Fibroblast of lung (primary cell): ENCODE results near the gene INTS1. TPM values are rescaled to one million over a fixed set of nuclear protein-coding genes. Genes with fewer than 3 reads are reported as not detected.

ENCODE experiments used
- DNase-seq, 2 donors: peaks; one replicate each; pipeline versions ENCODE4 v3.0.0 to v3.0.0-alpha.2; 2010; ENCODE audit warnings: low read depth in 2 of 2
- H2AFZ ChIP-seq: 2 replicates; pipeline ENCODE4 v1.5.1; 2012; ENCODE audit warnings: low read length, control low read depth, inconsistent platforms
- H3K27ac ChIP-seq: 2 replicates; pipeline ENCODE4 v1.5.1; 2011; ENCODE audit warnings: low read length, control low read depth; ENCODE audit not compliant: insufficient read depth
- H3K27me3 ChIP-seq: 2 replicates; pipeline ENCODE4 v1.5.1; 2011; ENCODE audit warnings: mild to moderate bottlenecking, low read length; ENCODE audit not compliant: control insufficient read depth, insufficient read depth
- H3K36me3 ChIP-seq: 2 replicates; pipeline ENCODE4 v1.5.1; 2011; ENCODE audit warnings: low read length; ENCODE audit not compliant: control insufficient read depth, insufficient read depth
- H3K4me1 ChIP-seq: 2 replicates; pipeline ENCODE4 v1.5.1; 2011; ENCODE audit warnings: low read length; ENCODE audit not compliant: control insufficient read depth, insufficient read depth; ENCODE audit errors: extremely low read depth
- H3K4me2 ChIP-seq: 2 replicates; pipeline ENCODE4 v1.5.1; 2011; ENCODE audit warnings: low read length, control low read depth; ENCODE audit not compliant: insufficient read depth; ENCODE audit errors: extremely low read depth
- H3K4me3 ChIP-seq, 4 experiments: fragments of 200-600 bp in 1 of 4; sonication (generic) in 1 of 4; replicated peaks in 1 of 4; 2 replicates each; pipeline ENCODE4 v1.5.1; 2011 to 2016; ENCODE audit warnings: low read length in 4 of 4, low read depth in 3 of 4, mild to moderate bottlenecking in 3 of 4, control low read depth in 2 of 4, inconsistent platforms in 1 of 4, mixed read lengths in 1 of 4; ENCODE audit not compliant: insufficient read depth in 1 of 4; ENCODE audit errors: control extremely low read depth in 1 of 4
- H3K79me2 ChIP-seq: 2 replicates; pipeline ENCODE4 v1.5.1; 2012; ENCODE audit warnings: mild to moderate bottlenecking, low read length, inconsistent platforms; ENCODE audit not compliant: control insufficient read depth, insufficient read depth
- H3K9ac ChIP-seq: 2 replicates; pipeline ENCODE4 v1.5.1; 2011; ENCODE audit warnings: mild to moderate bottlenecking, low read length, control low read depth; ENCODE audit not compliant: insufficient read depth
- H3K9me3 ChIP-seq: 2 replicates; pipeline ENCODE4 v1.5.1; 2012; ENCODE audit warnings: low read depth, low read length; ENCODE audit not compliant: control insufficient read depth, insufficient read depth
- H4K20me1 ChIP-seq: 2 replicates; pipeline ENCODE4 v1.5.1; 2011; ENCODE audit warnings: low read length; ENCODE audit not compliant: control insufficient read depth, insufficient read depth; ENCODE audit errors: extremely low read depth
- EZH2 ChIP-seq: IDR thresholded peaks from 2 replicates; pipeline ENCODE4 v1.5.1; 2012; ENCODE audit warnings: low read length, control low read depth, mild to moderate bottlenecking; ENCODE audit errors: missing control alignments
- polyA plus RNA-seq, 2 donors: library from polyadenylated mRNA; depleted of rRNA in 1 of 2; stranded (reverse) in 1 of 2; unstranded in 1 of 2; fragments of >200 nt; gene quantifications; 2 replicates each; pipeline ENCODE4 v1.2.1, GENCODE V29; 2011 to 2012; ENCODE audit warnings: missing spikeins in 1 of 2
- total RNA-seq: library from RNA; depleted of rRNA; stranded (reverse); fragments of >200 nt; gene quantifications from 2 replicates; pipeline ENCODE4 v1.2.1, GENCODE V29; 2014
- TF ChIP-seq, protein P1 (sequence below), 2 donors: IDR thresholded peaks in 1 of 2; conservative IDR thresholded peaks in 1 of 2; 1 replicate in 1 of 2; 2 replicates in 1 of 2; pipeline ENCODE4 v1.5.1; 2011 to 2012; ENCODE audit warnings: low read length in 2 of 2, control low read depth in 1 of 2, inconsistent platforms in 1 of 2, low read depth in 1 of 2, mild to moderate bottlenecking in 1 of 2

INTS1 gene
- total and polyA plus RNA-seq, 2 donors (not counting 1 experiment from before 2014, with no cell fraction given): 7.1 to 35.5 TPM

DNA sequence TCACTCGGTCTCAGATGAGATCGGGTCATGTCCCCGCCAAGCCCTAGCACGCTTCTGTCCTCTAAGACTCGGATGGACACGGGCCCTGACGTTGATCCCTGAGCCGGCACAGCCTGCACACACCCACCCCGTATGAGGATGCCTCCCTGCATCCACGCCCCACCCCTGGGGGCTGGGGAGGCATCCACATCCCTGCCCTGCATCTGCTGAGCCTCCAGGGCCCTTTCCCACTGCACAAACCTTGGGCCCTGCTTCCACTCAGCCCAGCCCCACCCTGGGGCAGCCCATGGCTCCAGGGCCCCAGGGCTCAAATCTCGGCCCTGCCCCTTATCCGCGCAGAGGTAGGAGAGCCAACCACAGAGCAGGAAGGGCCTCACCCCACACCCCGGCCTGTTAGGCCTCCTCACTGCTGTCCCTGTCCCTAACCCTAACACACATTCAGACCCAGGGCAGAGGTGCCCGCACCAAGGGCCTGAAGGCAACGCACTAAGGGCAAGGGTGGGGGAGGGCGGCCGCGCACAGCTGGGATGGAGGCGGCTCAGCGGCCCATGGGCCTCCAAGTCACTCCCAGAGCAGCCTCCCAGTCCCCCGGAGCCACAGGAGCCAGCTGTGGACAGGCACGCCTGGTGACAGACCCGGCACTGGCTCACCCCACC, 35.4 kb downstream of the INTS1 start:
- Histone ChIP-seq H3K79me2 (no peaks in the 10 kb centered on the region), H3K27me3 (no peaks in the 10 kb centered on the region), H3K4me3 (no peak overlapping the region), H3K36me3 (peaks cover 20% of the 10 kb centered on the region), H2AFZ (no peak overlapping the region), H4K20me1 (no peaks in the 10 kb centered on the region), H3K4me2 (no peak overlapping the region), H3K9me3 (no peaks in the 10 kb centered on the region), H3K9ac (no peak overlapping the region), H3K27ac (no peak overlapping the region), H3K4me1 (peaks cover 7% of the 10 kb centered on the region)
- TF ChIP-seq EZH2: no peak
- TF ChIP-seq, protein P1, sequence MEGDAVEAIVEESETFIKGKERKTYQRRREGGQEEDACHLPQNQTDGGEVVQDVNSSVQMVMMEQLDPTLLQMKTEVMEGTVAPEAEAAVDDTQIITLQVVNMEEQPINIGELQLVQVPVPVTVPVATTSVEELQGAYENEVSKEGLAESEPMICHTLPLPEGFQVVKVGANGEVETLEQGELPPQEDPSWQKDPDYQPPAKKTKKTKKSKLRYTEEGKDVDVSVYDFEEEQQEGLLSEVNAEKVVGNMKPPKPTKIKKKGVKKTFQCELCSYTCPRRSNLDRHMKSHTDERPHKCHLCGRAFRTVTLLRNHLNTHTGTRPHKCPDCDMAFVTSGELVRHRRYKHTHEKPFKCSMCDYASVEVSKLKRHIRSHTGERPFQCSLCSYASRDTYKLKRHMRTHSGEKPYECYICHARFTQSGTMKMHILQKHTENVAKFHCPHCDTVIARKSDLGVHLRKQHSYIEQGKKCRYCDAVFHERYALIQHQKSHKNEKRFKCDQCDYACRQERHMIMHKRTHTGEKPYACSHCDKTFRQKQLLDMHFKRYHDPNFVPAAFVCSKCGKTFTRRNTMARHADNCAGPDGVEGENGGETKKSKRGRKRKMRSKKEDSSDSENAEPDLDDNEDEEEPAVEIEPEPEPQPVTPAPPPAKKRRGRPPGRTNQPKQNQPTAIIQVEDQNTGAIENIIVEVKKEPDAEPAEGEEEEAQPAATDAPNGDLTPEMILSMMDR (conservative IDR thresholded peaks at IDR 0.05 in 1 of 2, IDR thresholded peaks at IDR 0.05 in 1 of 2; ENCODE audit: low read depth in 1 of 2, low read length in 2 of 2): no peak
- no peak for DNase-seq

DNA sequence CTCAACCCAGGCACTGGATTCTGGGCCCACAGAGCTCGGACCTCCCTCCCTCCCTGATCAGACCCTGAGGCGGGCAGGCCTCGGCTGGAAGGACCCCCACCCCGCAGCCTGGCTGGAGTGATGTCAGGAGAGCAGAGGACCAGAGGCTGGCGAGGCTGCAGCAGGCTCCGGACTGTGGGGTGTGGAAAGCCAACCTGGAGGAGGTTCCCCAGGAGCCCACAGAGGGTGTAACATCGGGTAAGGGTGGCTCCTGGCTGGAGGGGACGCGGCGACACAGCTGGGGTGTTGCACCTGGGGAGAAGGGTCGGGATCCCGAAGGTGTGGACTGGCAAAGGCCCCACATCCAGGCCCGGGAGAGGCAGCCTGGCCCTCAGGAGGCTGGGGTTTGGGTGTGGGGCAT, 36.0 kb downstream of the INTS1 start:
- no peak overlapping the region for H3K4me2 ChIP-seq
- TF ChIP-seq EZH2: no peak
- TF ChIP-seq, protein P1 (conservative IDR thresholded peaks at IDR 0.05 in 1 of 2, IDR thresholded peaks at IDR 0.05 in 1 of 2; ENCODE audit: low read depth in 1 of 2, low read length in 2 of 2): no peak

DNA sequence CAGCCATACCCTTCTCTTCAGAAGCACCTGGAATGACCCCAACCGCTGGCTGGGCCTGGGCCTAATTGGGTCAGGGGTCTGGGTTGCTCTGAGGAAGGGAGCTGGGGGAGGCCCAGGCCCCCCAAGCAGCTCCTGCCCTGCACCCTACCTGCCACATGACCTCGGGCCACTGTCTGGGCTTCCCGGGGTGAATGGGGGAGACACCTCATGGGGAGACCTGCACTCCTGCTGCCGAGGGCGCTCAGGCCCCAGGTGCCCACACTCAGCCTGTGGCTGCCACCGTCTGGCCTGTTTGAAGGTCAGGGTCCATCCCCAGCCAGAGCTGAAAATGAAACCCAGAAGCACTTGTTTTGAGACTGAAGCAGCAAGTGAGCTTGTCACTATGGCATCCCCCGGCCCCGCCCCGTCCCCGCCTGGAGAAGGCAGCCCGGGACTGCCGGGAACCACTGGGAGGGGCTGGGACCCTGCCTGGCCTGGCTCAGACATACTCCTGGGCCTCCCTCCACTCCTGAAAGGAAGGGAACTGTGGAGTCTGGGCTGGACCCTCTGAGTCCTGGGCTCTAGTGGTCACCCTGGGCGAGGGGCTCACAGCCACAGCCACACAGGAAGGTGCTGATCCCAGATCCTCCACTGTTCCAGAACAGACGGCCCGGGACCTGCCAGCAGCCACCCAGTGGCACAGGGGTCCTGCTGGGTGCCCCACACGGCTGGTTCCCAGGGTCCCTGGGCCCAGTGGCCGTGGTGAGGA, 37.5 kb downstream of the INTS1 start:
- peak overlapping the region; percentile 54 for H3K27ac ChIP-seq
- TF ChIP-seq, protein P1 (conservative IDR thresholded peaks at IDR 0.05 in 1 of 2, IDR thresholded peaks at IDR 0.05 in 1 of 2; ENCODE audit: low read depth in 1 of 2, low read length in 2 of 2): no peak
- TF ChIP-seq EZH2: no peak
- no peak overlapping the region for H2AFZ ChIP-seq

More for the DNA sequence above, 36.0 kb downstream of the INTS1 start:
- no peaks in the 10 kb centered on the region for H3K79me2 ChIP-seq
- H4K20me1 ChIP-seq: no peaks in the 10 kb centered on the region
- H2AFZ ChIP-seq: no peak overlapping the region
- no peak overlapping the region for H3K4me3 ChIP-seq
- H3K36me3 ChIP-seq: peaks cover 15% of the 10 kb centered on the region
- H3K27ac ChIP-seq: no peak overlapping the region
- no peak overlapping the region for H3K9ac ChIP-seq
- DNase-seq: no peak
- H3K27me3 ChIP-seq: no peaks in the 10 kb centered on the region
- no peaks in the 10 kb centered on the region for H3K9me3 ChIP-seq
- H3K4me1 ChIP-seq: peaks cover 7% of the 10 kb centered on the region

More for the DNA sequence above, 37.5 kb downstream of the INTS1 start:
- DNase-seq: peak; percentile 62 to 67
- Histone ChIP-seq H4K20me1 (no peaks in the 10 kb centered on the region), H3K4me2 (peak overlapping the region; percentile 13), H3K4me3 (no peak overlapping the region), H3K9ac (peak overlapping the region; percentile 42), H3K4me1 (peaks cover 7% of the 10 kb centered on the region), H3K79me2 (no peaks in the 10 kb centered on the region), H3K36me3 (peaks cover 7% of the 10 kb centered on the region), H3K27me3 (no peaks in the 10 kb centered on the region), H3K9me3 (no peaks in the 10 kb centered on the region)
